Hematopoietic multipotent progenitor cell treated with erythropoietin and hydrocortisone succinate and interleukin-3 and kit ligand, for 6 days (in vitro differentiated cells): ENCODE data around the gene UQCRC2.
"Not testable (repeated sequence)": the region's sequence is repeated elsewhere in the genome, so short reads cannot be mapped to it uniquely, and the experiment has no call there.

Experiments used
- DNase-seq: peaks from one replicate; pipeline ENCODE4 v3.0.0-alpha.2; 2015

The UQCRC2 gene

GRCh38 chr16:21984062-21984461 is 30.9 kb downstream of the UQCRC2 start:
- no peak for DNase-seq

GRCh38 chr16:21985524-21985923 is 32.4 kb downstream of the UQCRC2 start:
- no peak for DNase-seq

GRCh38 chr16:21986692-21987246 is 33.6 kb downstream of the UQCRC2 start:
- DNase-seq: no peak

GRCh38 chr16:21987498-21987897 is 34.3 kb downstream of the UQCRC2 start:
- no peak for DNase-seq

GRCh38 chr16:21989133-21989532 is 36.0 kb downstream of the UQCRC2 start:
- DNase-seq: no peak

GRCh38 chr16:21989751-21990150 is 36.6 kb downstream of the UQCRC2 start:
- no peak for DNase-seq

GRCh38 chr16:21990381-21990944 is 37.3 kb downstream of the UQCRC2 start:
- DNase-seq: no peak

DNA sequence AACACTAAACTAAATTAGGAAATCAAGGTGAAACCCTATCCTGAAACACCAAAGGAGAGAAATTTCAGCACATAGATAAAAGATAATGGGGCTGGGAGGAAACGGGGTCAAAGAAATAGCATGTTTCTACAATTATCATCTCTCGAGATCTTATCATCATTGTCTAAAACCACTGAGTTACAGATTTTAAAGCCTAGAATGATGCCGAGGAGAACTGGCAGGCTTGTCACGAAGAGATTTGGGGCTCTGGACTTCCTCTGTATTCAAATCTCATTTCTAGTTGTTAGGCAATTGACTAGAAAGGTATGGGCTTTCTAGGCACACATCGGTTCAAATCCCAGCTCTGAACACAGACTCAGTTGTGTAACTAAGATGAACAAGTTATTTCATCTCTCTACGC is 38.5 kb downstream of the UQCRC2 start:
- peak; percentile 60 for DNase-seq

- no peak for DNase-seq
These were observed 41.8 kb downstream of the UQCRC2 start for GRCh38 chr16:21994856-21995465.

DNA sequence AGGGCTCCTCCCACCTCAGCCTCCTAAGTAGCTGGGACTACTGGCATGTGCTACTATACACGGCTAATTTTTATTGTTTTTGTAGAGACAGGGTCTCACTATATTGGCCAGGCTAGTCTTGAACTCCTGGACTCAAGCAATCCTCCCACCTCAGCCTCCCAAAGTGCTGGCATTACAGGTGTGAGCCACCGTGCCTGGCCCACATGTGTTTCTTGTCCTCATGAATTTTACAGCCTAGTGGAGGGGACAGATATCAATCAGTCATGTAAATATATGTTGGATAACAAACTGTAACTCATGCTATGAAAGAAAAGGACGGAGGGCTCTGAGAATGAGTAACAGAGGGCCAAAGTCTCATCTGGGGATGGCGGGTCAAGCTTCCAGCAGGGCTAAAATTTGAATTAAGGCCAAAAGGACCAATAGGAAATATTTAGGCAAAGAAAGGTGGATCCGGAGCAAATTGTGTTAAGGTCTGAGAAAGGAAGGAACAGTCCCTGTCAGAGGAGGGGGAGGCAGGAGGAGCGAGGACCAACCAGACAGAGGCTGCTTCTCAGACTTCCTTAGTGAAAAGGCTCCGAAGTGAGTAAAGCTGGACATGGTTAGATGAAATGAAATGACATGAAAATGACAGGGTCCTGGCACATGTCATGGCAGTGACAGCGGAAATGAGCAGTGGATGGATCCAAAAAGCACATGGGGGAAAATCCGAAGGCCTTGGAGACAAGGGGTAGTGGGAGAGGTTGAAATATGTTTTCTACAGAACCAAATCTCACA is 43.9 kb downstream of the UQCRC2 start:
- no peak for DNase-seq

DNA sequence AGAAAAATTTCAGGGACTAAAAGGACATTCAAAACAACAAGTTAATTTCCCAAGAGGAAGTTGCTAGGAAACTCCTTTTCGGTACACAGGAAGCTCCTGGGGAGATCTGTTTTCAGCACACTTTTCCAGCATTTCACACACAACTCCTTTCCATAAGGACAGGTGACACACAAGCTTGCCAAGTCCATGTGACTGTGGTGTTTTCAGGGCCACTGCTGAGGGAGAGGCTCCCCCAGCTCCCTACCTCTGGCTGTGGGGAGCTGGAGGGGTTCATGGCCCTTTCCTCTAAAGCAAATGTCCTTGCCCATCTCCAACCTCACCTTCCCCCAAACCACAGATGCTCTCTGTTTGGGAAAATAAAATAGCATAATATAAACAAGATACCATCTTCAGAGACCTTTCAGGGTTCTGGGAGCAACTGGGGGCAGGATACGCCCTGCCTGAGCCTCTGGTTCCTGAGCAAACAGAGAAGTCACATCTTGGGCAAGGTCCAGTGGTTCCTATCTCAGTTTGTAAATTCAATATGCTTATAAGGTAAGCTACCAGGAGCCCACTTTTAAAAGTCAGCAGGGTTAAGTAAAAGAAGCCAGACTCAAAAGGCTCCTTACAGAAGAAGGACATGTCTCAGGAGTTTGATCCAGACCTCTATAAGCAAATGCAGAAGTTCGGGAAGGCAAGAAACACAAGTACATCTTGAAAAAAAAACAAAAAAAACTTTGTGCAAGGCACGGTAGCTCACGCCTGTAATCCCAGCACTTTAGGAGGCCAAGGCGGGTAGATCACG is 44.7 kb downstream of the UQCRC2 start:
- DNase-seq: no peak

DNA sequence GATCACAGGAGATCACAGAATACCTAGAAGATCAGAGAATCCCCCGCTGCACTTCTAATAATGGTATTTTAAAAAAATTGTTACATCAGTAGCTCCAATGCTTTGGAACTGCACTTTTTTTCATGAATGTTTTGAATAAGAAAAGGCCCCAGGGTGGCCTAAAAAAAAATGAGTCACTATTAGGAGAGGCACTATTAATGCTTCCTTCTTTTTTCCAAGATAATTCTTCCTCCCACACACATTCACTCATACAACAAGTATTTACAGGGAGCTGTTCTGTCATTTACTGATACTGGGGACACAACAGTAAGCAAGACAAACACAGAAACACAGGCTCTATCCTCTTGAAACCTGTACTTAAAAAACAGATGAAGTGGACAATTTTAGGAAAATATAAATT is 48.4 kb downstream of the UQCRC2 start:
- no peak for DNase-seq

GRCh38 chr16:22002047-22002446 is 48.9 kb downstream of the UQCRC2 start:
- DNase-seq: not testable (repeated sequence)

- DNase-seq: no peak
These were observed 50.0 kb downstream of the UQCRC2 start for GRCh38 chr16:22003195-22003594.

DNA sequence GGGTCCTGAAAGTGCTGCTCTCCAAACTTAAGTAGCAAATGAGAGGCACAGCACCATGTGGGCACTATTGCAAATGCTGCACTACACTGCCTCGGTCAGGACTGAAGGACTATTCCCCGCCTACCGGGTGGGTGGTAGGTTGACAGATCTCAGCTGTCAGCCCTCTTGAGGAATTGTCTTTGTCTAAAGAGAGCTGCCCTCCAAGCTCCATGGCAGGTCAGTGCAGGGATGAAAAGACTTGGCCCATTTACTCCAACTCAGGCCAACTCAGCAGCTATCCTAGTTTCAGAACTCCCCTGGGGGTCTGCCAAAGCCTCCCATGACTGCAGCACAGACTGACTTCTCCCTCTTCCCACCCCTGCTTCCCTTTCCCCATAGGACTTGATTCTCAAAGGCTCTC is 51.2 kb downstream of the UQCRC2 start:
- DNase-seq: no peak

DNA sequence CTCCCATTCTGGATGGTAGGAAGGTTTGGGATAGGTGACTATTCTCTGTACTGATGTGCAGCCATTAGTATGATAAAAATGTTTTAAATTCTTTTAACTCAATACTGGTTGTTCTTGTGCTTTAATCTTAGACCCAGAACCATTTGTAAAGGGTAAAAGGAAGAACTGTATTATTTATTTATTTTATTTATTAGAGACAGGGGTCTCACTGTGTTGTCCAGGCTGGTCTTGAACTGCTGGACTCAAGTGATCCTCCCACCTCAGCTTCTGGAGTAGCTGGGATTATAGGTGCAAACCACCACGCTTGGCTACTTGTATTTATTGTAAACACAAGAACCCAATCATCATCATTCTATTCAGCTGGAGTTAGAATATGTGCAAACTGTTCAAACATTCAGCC is 52.6 kb downstream of the UQCRC2 start:
- DNase-seq: no peak

GRCh38 chr16:22006636-22007035 is 53.5 kb downstream of the UQCRC2 start:
- DNase-seq: no peak

DNA sequence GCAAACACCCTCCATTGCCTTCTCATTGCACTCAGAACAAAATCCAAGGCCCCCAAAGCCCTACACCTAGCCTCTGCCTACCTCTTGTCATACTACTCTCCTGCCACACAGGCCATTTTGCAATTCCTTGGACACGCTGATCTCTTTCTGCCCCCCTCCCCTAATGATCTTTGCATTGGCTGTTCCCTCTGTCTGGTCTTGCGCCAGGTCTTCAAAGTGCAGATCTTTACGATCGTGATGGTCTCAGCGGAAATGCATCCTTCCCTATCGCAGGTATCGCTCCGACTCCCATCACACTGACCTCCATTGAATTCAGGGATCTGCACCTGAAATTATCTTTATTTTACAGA is 54.0 kb downstream of the UQCRC2 start:
- DNase-seq: no peak

DNA sequence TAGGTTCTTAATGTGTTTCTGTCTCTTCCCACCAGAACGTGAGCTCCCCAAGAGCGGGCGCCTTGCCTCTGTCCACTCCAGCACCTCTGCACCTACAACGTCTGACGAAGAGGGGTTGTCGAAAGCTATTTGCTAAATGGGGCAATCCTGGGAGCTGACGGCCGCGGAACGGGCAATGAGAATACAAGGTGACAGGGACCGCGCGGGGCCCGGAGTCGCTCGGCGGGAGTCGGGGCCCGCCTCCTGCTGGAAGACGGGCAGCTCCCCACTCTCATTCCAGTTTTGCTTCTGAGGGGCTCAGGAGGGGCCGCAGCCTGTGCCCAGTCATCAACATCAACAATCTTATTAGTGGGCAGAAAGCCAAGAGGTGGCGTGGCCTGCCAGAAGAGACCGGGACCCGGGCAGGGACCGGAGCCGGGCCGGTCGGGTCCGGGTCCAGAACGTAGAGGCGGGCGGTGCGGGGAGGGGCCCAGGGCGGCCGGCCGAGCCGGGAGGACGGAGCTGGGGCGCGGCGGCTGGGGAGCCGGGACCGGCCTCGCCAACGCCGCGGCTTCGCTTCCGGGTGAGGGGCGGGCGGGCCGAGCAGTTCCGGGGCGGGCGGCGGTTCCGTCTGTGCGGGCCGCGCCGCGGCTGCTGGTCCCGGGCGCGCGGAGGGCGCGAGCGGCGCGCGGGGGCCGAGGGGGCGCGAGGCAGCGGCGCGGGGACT is 54.5 kb downstream of the UQCRC2 start, which contains the start of gene MOSMO:
Gene MOSMO, plus strand, starts transcription at position 603 of the 706 bp plus-strand sequence. CDS start 191 bp downstream, outside the sequence.
- peak; percentile 76 for DNase-seq

DNA sequence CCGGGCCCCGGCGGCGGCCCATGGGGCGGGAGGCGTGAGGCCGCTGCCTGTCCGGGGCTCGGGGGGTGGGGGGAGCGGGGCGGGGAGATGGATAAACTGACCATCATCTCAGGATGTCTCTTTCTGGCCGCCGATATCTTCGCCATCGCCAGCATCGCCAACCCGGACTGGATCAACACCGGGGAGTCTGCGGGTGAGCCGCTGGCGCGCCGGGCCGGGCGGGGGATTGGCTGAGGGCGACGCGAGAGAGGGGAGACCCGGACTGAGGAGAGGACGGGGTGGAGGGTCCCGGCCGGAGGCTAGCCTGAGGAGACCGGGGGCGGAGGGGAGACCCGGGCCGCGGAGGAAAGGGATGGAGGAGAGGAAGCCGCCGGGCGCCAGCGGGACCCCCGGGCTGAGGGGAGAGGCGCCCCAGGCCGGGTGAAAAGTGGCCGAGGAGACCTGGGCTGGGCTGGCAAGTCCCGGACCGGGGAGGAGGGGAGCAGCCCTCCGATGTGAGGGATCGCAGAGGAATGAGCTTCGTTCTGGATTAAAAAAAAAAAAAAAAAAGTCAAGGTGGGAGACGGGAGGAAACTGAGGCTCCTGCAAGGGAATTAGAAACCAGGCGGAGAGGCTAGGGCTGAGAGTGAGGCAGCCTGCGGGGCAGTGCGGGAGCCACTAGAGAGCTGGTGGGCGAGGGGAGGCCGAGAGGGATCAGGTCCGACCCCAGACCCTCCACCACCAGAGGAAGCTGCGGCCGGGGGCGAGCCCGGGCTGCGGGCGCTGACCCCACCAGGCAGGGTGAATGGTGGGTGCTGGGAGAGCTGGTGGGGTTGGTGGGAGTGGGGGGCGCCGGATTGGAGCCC is 55.3 kb downstream of the UQCRC2 start:
- peak; percentile 34 for DNase-seq

DNA sequence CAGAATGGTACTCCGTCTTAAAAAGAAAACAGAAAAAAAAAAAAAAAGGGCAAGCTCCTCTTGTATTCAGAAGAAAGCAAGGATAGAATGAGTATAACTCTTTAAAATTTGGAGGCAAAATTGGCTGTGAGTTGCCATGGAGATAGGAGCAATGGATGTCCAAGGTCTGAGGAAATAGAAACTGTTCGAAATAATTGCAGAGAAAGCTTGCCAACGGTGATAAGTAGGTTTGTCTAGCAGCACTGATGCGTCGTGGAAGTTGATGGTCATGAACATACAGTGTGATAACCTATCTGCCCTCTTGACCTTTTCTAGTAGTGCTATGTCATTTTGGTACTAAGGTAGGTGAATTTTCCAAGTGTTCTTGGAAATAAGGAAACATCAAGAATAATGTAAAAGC is 57.7 kb downstream of the UQCRC2 start:
- DNase-seq: no peak

GRCh38 chr16:22012241-22012640 is 59.1 kb downstream of the UQCRC2 start:
- no peak for DNase-seq
